ENCODE measurements around the gene RRP1. TPM values are rescaled to one million over a fixed set of nuclear protein-coding genes. Genes with fewer than 3 reads are reported as not detected.

The RRP1 gene
- total RNA-seq, 4 donors from 2014 or later: 8.2 to 21.4 (median 17.0) TPM

DNA sequence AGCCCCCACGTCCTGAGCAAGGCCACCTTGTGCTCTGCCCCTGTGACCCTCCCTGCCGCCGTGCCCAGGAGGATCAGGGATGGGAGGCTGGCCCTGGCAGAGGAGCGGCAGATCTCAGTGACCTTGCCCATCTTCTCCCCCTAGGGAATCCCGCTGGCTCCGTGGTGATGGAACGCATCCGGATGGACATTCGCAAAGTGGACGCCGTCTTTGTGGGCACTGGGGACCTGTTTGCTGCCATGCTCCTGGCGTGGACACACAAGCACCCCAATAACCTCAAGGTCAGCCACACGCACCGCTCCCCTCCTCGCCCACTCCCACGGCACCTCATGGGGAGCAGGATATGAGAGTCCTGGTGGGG is 36.0 kb upstream of the RRP1 start:
- TF ChIP-seq, protein P1, sequence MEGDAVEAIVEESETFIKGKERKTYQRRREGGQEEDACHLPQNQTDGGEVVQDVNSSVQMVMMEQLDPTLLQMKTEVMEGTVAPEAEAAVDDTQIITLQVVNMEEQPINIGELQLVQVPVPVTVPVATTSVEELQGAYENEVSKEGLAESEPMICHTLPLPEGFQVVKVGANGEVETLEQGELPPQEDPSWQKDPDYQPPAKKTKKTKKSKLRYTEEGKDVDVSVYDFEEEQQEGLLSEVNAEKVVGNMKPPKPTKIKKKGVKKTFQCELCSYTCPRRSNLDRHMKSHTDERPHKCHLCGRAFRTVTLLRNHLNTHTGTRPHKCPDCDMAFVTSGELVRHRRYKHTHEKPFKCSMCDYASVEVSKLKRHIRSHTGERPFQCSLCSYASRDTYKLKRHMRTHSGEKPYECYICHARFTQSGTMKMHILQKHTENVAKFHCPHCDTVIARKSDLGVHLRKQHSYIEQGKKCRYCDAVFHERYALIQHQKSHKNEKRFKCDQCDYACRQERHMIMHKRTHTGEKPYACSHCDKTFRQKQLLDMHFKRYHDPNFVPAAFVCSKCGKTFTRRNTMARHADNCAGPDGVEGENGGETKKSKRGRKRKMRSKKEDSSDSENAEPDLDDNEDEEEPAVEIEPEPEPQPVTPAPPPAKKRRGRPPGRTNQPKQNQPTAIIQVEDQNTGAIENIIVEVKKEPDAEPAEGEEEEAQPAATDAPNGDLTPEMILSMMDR (IDR thresholded peaks at IDR 0.05; ENCODE audit: low read depth): no peak

DNA sequence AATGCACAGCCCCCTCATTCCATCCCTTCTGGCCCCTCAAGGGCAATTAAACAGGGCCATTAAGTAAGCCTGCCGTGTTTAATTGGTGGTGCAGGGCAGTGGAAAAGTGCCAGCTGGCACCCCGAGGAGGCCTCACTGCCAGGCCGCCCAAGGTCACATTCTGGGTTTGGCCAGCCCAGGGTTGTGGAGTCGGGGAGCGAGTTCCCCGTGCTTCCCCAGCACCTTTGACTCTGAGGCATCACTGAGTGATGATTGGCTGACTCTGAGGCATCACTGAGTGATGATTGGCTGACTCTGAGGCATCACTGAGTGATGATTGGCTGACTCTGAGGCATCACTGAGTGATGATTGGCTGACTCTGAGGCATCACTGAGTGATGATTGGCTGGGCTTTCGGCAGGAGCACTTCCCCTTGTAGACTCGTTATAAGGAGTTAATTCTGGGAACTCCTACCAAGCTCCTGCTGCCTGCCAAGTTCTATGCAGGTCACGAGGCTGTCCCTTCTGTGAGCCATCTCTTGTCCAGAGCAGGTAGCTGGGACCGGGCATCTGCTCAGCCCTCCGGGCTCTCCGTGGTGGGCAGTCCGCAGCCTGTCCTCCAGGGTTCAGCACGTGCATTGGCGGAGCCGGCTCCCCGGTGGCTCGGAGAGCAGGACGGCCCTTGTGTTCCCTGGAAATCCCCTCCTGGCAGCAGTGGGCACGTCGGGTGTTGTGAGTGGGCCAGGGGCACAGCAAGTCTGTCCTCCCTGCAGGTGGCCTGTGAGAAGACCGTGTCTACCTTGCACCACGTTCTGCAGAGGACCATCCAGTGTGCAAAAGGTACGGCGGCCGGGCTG is 34.2 kb upstream of the RRP1 start:
- TF ChIP-seq, protein P1 (IDR thresholded peaks at IDR 0.05; ENCODE audit: low read depth): no peak

DNA sequence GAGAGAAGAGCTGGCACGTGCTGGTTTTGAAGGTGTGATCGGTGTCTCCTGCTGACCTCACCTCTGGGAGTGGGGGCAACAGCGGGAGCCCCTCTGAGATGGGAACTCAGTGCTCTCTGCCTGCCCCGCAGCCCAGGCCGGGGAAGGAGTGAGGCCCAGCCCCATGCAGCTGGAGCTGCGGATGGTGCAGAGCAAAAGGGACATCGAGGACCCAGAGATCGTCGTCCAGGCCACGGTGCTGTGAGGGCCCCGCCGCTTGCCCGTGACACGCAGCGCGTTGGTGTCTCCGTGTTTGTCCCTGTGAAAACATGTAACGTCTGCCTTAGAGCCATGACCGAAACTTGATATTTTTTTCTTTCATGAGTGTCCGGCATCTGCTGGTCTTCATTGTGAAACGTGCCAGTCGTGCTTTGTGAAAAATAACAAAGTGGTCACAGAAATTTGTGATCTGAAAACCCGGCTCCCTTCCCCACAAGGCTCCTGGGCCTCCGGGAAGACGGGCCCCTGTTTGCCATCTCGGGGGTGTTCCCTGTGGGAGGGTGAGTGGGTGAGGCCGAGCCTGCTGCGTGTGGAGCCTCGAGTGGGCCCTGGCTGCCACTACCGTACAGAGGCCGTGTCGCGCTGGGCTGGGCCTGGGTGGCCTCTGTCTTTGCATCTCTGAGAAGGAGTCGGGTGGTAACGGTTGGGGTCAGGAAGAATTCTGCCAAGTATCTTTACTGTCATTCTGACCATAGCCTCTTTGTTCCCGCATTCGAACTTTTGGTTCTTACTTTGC is 33.4 kb upstream of the RRP1 start:
- TF ChIP-seq, protein P1 (IDR thresholded peaks at IDR 0.05; ENCODE audit: low read depth): no peak

DNA sequence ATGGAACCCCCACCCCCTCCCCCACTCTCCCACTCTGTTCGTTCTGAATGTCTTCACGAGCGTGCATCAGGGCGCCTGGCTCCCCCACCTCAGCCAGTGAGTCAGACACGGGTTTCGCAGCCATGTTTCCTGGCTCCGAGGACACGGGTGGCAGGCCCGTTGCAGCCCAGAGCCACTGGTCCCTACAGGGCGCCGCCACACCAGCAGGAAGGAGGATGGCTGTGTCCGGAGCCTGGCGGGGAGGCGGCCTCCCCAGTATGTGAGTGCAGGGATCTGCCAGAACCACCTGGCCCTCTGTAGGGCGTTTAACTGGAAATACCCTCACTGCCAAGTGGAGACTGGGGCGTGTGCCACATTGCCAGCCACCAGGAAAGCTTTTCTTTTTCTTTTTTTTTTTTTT is 31.8 kb upstream of the RRP1 start:
- TF ChIP-seq, protein P1 (IDR thresholded peaks at IDR 0.05; ENCODE audit: low read depth): no peak

DNA sequence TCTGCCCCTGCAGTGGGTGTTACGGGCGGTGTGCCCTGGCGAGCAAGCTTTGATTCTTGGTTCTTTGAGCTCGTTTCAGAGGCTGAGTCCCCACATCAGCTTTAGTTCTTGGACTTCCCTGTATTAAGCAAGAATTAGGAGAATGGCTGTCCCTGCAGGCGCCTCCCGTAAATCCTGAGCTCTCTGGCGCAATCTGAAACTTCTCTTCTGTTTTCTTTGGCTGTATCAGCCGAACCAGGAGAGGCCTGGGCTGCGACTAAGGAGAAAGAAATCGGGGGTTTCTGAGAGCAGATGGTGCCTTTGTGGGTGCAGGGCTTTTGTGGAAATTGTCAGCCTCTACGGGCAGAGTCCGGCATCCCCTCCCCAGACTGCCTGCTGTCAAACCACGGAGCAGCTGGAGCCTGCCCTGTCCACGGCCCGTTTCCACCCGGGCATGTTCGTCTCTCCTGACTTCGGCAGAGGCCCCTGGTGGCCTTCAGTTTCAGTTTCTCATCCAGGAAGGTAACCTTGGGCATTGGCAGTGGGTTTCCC is 31.2 kb upstream of the RRP1 start:
- TF ChIP-seq, protein P1 (IDR thresholded peaks at IDR 0.05; ENCODE audit: low read depth): no peak

DNA sequence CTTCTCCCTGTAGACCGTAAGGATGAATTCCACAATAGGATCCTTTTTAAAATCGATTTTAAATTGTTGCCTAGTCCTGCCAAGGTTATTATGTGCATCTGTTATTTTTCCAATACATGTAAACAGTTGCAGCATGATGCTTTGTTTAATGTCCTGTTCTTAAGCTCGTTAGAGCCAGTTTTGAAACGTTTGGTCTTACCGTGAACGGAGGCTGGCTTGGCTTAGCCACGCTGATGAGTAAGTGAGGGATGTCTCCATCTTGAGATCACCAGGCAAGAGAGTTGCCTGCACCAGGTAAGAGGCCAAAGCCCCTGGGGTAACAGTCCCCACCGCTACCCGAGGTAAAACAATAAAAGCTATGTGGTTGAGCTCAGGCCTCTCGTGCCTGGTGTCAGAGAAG is 30.6 kb upstream of the RRP1 start:
- TF ChIP-seq, protein P1 (IDR thresholded peaks at IDR 0.05; ENCODE audit: low read depth): no peak

DNA sequence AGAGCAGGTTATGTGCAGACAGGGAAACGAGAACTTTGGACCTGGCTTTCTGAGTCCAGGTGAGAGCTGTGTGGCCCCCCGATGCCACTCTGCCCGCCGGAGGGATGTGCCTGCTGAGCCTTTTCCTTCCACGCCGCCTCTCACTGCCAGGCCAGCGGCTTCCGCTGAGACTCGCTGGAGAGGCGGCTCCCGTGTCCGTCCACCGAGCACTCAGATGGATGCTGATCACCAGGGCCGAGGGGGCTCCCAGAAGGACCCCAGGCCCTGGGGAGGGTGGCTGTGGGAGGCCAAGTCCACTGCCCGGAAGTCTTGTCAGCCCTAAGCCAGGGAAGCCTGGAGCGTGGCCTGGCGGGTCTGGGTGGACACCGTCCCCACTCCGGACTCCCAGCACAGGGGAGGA is 29.7 kb upstream of the RRP1 start:
- TF ChIP-seq, protein P1 (IDR thresholded peaks at IDR 0.05; ENCODE audit: low read depth): no peak

Data from subcutaneous adipose tissue (tissue), 4 donors.